ENCODE results near the gene SWSAP1. TPM values are rescaled to one million over a fixed set of nuclear protein-coding genes. Genes with fewer than 3 reads are reported as not detected.

The SWSAP1 gene
- total RNA-seq, 1 experiment from 2014 or later: 2.5 TPM

- no peak for TF ChIP-seq REST (IDR thresholded peaks at IDR 0.05; ENCODE audit: low read depth)
- no peak for TF ChIP-seq CEBPB (IDR thresholded peaks at IDR 0.05; ENCODE audit: low read depth)
These were observed 18.4 kb upstream of the SWSAP1 start (continued) for GRCh38 chr19:11356074-11356397.

GRCh38 chr19:11356676-11357550, 17.6 kb upstream of the SWSAP1 start:
- no peak overlapping the region for H3K4me2 ChIP-seq (ENCODE audit: low read length)
- no peaks in the 10 kb centered on the region for H3K79me2 ChIP-seq (ENCODE audit: insufficient read depth, low read length)
- no peak overlapping the region for H3K27ac ChIP-seq (ENCODE audit: low read depth, low read length)
- H3K27me3 ChIP-seq (ENCODE audit: insufficient read depth, low read length): no peaks in the 10 kb centered on the region
- ChIA-PET CTCF (no interaction called here), POLR2A (interaction anchor here (0.6 kb wide), 1 partner anchor 1585 kb away, joined by 3 read pairs; no protein-coding TSS in a partner anchor), RAD21 (ENCODE audit: low non-redundant PET in 1 of 2, low total read pairs in 2 of 2, uncharacterized antibody in 2 of 2, unreplicated experiment in 2 of 2) (no interaction called here)
- ATAC-seq (no peak), DNase-seq (ENCODE audit: low read depth, low spot score) (no peak)
- no peaks in the 10 kb centered on the region for H4K20me1 ChIP-seq (ENCODE audit: insufficient read depth)
- H2AFZ ChIP-seq (ENCODE audit: low read depth, low read length, poor library complexity, severe bottlenecking): no peak overlapping the region
- H3K9me3 ChIP-seq (ENCODE audit: control insufficient read depth in 1 of 2, insufficient read depth in 1 of 2, low read depth in 1 of 2, low read length in 2 of 2): no peaks in the 10 kb centered on the region
- no peak for TF ChIP-seq CTCF (IDR thresholded peaks at IDR 0.05 in 2 of 3, conservative IDR thresholded peaks at IDR 0.05 in 1 of 3; ENCODE audit: borderline replicate concordance in 1 of 3, insufficient read depth in 1 of 3, low read depth in 2 of 3, low read length in 2 of 3)
- no peak for TF ChIP-seq YY1 (IDR thresholded peaks at IDR 0.05; ENCODE audit: extremely low read depth, insufficient replicate concordance, low read depth, low read length)
- no peak for TF ChIP-seq JUND (IDR thresholded peaks at IDR 0.05)
- no peak for TF ChIP-seq CEBPB (IDR thresholded peaks at IDR 0.05; ENCODE audit: low read depth)
- TF ChIP-seq SP1 (IDR thresholded peaks at IDR 0.05; ENCODE audit: low read depth): no peak
- TF ChIP-seq ZFX (IDR thresholded peaks at IDR 0.05): no peak
- TF ChIP-seq EGR1 (IDR thresholded peaks at IDR 0.05; ENCODE audit: low read depth): no peak
- TF ChIP-seq CBX3 (IDR thresholded peaks at IDR 0.05; ENCODE audit: low read depth): no peak
- no peak for TF ChIP-seq EZH2phosphoT487 (IDR thresholded peaks at IDR 0.05; ENCODE audit: borderline replicate concordance)
- no peak for TF ChIP-seq RAD21 (IDR thresholded peaks at IDR 0.05; ENCODE audit: low read depth)
- TF ChIP-seq EZH2 (IDR thresholded peaks at IDR 0.05): no peak
- TF ChIP-seq ATF3 (IDR thresholded peaks at IDR 0.05): no peak
- TF ChIP-seq TCF7L2 (IDR thresholded peaks at IDR 0.05; ENCODE audit: borderline replicate concordance, extremely low read depth, insufficient read depth, insufficient read length): no peak
- no peak for TF ChIP-seq POLR2A (IDR thresholded peaks at IDR 0.05; ENCODE audit: borderline replicate concordance, extremely low read depth, insufficient read depth, insufficient read length)
- TF ChIP-seq POLR2AphosphoS5 (IDR thresholded peaks at IDR 0.05; ENCODE audit: low read depth, low read length): no peak
- TF ChIP-seq ZNF274 (IDR thresholded peaks at IDR 0.05; ENCODE audit: low read depth, low read length): no peak
- no peak for TF ChIP-seq SRF (IDR thresholded peaks at IDR 0.05; ENCODE audit: low read depth)
- no peak for TF ChIP-seq ELF1 (IDR thresholded peaks at IDR 0.05; ENCODE audit: borderline replicate concordance, low read depth)
- no peak for TF ChIP-seq FOSL1 (IDR thresholded peaks at IDR 0.05; ENCODE audit: low read depth)
- no peak for TF ChIP-seq MAX (IDR thresholded peaks at IDR 0.05)
- intact Hi-C loops (cut with micrococcal nuclease): no loop called here
- no peaks in the 10 kb centered on the region for H3K9me2 ChIP-seq (ENCODE audit: insufficient read depth)
- 0 out of 4 replicates have a peak, but pooled peaks cover 0 to 2% of the 10 kb centered on the region in 2 experiments for H3K36me3 ChIP-seq (ENCODE audit: control insufficient read depth in 1 of 2, insufficient read depth in 2 of 2, low read length in 2 of 2)
- no peak overlapping the region for H3K4me3 ChIP-seq (replicated peaks in 1 of 2; ENCODE audit: low read depth in 1 of 2, low read length in 2 of 2)
- no peak overlapping the region for H3K9ac ChIP-seq (ENCODE audit: low read length)
- peaks cover 7 to 23% of the 10 kb centered on the region in 2 experiments for H3K4me1 ChIP-seq (ENCODE audit: control insufficient read depth in 1 of 2, insufficient read depth in 2 of 2, low read length in 2 of 2)
- no TSS peak for BruUV-seq (replicated peaks)
